Panc1 (cell line): Measurements from ENCODE around the gene APOE. TPM values are rescaled to one million over a fixed set of nuclear protein-coding genes. Genes with fewer than 3 reads are reported as not detected.

Source experiments
- ATAC-seq: fragments of 200-7000 bp; cut with Tn5 transposase; 2 replicates; pipeline ENCODE4 v1.9.1; 2020; ENCODE audit warnings: mild to moderate bottlenecking, moderate library complexity
- BruUV-seq: library from RNA; stranded (reverse); fragments of 400-500 nt; replicated peaks from 2 replicates; lab custom pipeline; 2021; lab: Mats Ljungman, UMichigan
- CTCF ChIA-PET: fragments of 300-600 bp; sonication (Branson Sonifier 250); formaldehyde crosslinking; loops from one replicate; lab custom pipeline; 2022; ENCODE audit warnings: antibody characterized with exemption; lab: Charles Lee
- POLR2A ChIA-PET: fragments of 300-600 bp; sonication (Branson Sonifier 250); formaldehyde crosslinking; loops from one replicate; lab custom pipeline; 2022; ENCODE audit warnings: antibody characterized with exemption; lab: Charles Lee
- DNase-seq: peaks from one replicate; pipeline ENCODE4 v3.0.0-alpha.2; 2010; ENCODE audit warnings: low read depth, low spot score
- H3K27ac ChIP-seq: 2 replicates; pipeline ENCODE4 v1.5.1; 2011; ENCODE audit warnings: mild to moderate bottlenecking, low read length, inconsistent platforms
- H3K27me3 ChIP-seq: fragments of 200-500 bp; sonication (Bioruptor generic); 2 replicates; pipeline ENCODE4 v1.6.0; 2014; ENCODE audit warnings: low read length, inconsistent platforms; ENCODE audit not compliant: control insufficient read depth, insufficient read depth
- H3K36me3 ChIP-seq: fragments of 200-500 bp; sonication (Bioruptor generic); 2 replicates; pipeline ENCODE4 v1.5.1; 2014; ENCODE audit warnings: inconsistent platforms, mild to moderate bottlenecking, low read length, moderate library complexity; ENCODE audit not compliant: control insufficient read depth, insufficient read depth
- H3K4me1 ChIP-seq: 2 replicates; pipeline ENCODE4 v1.5.1; 2011; ENCODE audit warnings: inconsistent platforms, mild to moderate bottlenecking, low read length, moderate library complexity; ENCODE audit not compliant: control insufficient read depth, insufficient read depth
- H3K4me3 ChIP-seq, 2 experiments: 2 replicates each; pipeline ENCODE4 v1.5.1; 2011 to 2012; ENCODE audit warnings: low read depth in 2 of 2, low read length in 2 of 2, mild to moderate bottlenecking in 2 of 2, inconsistent platforms in 1 of 2, moderate library complexity in 1 of 2
- H3K9me3 ChIP-seq: fragments of 200-500 bp; sonication (Bioruptor generic); 2 replicates; pipeline ENCODE4 v1.5.1; 2014; ENCODE audit warnings: low read depth, mild to moderate bottlenecking, inconsistent platforms, low read length, moderate library complexity; ENCODE audit not compliant: control insufficient read depth, insufficient read depth
- POLR2AphosphoS5 ChIP-seq: IDR thresholded peaks from 2 replicates; pipeline ENCODE4 v1.6.1; 2012; ENCODE audit warnings: mild to moderate bottlenecking, low read depth, low read length, moderate library complexity
- SIN3A ChIP-seq: IDR thresholded peaks from 2 replicates; pipeline ENCODE4 v1.6.1; 2012; ENCODE audit warnings: low read depth, mild to moderate bottlenecking, low read length, moderate library complexity, borderline replicate concordance; ENCODE audit not compliant: insufficient read depth
- TCF7L2 ChIP-seq: IDR thresholded peaks from 2 replicates; pipeline ENCODE4 v1.6.1; 2011; ENCODE audit warnings: mild to moderate bottlenecking, low read depth, low read length, inconsistent platforms
- in situ Hi-C: cut with HindIII; loops from 2 replicates; pipeline ENCODE4 v1.10.0; 2016; ENCODE audit warnings: low sequenced_read_pairs, low pct_unique_long_range_greater_than_20kb
- intact Hi-C: fragments of 100-400 bp; cut with micrococcal nuclease; formaldehyde crosslinking; loops from one replicate; pipeline ENCODE4 v1.10.0; 2022; ENCODE audit not compliant: unreplicated experiment
- total RNA-seq: library from RNA; stranded (reverse); gene quantifications from one replicate; pipeline ENCODE4 v1.2.1, GENCODE V29; 2021; ENCODE audit not compliant: unreplicated experiment
- TF ChIP-seq, protein P1 (sequence below): fragments of 450-650 bp; IDR thresholded peaks from 2 replicates; pipeline ENCODE4 v1.5.1; 2017; ENCODE audit warnings: mild to moderate bottlenecking
- TF ChIP-seq, protein P2 (sequence below), 2 experiments: IDR thresholded peaks; 2 replicates each; pipeline ENCODE4 v1.6.1; 2011 to 2012; ENCODE audit warnings: low read depth in 2 of 2, control low read depth in 1 of 2, low read length in 1 of 2, mild to moderate bottlenecking in 1 of 2, moderate library complexity in 1 of 2; ENCODE audit not compliant: insufficient read depth in 1 of 2

The APOE gene
- total RNA-seq, 1 experiment from 2014 or later = 780 TPM

DNA sequence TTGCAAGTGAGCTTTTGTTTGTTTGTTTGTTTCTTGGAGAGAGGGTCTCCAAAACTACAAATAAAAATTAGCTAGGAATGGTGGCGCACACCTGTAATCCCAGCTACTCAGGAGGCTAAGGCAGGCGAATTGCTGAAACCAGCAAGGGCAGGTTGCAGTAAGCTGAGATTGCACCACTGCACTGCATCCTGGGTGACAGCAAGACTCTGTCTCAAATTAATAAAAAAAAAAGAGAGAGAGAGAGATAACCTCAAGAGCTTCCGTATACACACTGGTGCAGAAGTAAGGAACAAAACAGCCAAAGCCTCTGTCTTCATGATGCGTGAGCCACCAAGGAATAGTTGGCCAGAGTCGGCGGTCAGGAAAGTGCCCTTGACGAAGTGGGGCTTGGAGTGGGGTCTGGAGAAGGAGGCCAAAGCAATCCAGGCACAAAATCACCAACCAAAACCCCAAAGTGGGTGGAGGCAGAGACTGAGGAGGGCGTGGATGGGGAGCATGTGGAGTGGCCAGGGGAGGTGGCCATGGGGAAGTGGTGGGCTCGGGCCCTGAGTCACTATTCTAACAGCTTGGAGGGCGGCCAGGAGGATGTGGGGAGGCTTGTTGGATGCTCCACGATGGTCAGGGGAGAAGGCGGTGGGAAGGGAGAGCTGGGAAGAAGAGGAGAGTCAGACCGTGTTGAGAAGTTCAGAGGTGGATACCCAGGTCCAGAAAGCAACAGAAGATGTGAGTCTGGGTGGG is 35.7 kb upstream of the APOE start:
- ATAC-seq (no peak), DNase-seq (no peak)
- no TSS peak for BruUV-seq
- in situ Hi-C loops = no loop called here
- TF ChIP-seq SIN3A (no peak), POLR2AphosphoS5 (no peak), TCF7L2 (no peak)
- TF ChIP-seq, protein P1, sequence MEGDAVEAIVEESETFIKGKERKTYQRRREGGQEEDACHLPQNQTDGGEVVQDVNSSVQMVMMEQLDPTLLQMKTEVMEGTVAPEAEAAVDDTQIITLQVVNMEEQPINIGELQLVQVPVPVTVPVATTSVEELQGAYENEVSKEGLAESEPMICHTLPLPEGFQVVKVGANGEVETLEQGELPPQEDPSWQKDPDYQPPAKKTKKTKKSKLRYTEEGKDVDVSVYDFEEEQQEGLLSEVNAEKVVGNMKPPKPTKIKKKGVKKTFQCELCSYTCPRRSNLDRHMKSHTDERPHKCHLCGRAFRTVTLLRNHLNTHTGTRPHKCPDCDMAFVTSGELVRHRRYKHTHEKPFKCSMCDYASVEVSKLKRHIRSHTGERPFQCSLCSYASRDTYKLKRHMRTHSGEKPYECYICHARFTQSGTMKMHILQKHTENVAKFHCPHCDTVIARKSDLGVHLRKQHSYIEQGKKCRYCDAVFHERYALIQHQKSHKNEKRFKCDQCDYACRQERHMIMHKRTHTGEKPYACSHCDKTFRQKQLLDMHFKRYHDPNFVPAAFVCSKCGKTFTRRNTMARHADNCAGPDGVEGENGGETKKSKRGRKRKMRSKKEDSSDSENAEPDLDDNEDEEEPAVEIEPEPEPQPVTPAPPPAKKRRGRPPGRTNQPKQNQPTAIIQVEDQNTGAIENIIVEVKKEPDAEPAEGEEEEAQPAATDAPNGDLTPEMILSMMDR = no peak
- TF ChIP-seq, protein P2, sequence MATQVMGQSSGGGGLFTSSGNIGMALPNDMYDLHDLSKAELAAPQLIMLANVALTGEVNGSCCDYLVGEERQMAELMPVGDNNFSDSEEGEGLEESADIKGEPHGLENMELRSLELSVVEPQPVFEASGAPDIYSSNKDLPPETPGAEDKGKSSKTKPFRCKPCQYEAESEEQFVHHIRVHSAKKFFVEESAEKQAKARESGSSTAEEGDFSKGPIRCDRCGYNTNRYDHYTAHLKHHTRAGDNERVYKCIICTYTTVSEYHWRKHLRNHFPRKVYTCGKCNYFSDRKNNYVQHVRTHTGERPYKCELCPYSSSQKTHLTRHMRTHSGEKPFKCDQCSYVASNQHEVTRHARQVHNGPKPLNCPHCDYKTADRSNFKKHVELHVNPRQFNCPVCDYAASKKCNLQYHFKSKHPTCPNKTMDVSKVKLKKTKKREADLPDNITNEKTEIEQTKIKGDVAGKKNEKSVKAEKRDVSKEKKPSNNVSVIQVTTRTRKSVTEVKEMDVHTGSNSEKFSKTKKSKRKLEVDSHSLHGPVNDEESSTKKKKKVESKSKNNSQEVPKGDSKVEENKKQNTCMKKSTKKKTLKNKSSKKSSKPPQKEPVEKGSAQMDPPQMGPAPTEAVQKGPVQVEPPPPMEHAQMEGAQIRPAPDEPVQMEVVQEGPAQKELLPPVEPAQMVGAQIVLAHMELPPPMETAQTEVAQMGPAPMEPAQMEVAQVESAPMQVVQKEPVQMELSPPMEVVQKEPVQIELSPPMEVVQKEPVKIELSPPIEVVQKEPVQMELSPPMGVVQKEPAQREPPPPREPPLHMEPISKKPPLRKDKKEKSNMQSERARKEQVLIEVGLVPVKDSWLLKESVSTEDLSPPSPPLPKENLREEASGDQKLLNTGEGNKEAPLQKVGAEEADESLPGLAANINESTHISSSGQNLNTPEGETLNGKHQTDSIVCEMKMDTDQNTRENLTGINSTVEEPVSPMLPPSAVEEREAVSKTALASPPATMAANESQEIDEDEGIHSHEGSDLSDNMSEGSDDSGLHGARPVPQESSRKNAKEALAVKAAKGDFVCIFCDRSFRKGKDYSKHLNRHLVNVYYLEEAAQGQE (IDR thresholded peaks at IDR 0.05; ENCODE audit: insufficient read depth in 1 of 2, low read depth in 2 of 2, low read length in 1 of 2) = no peak
- H3K36me3 ChIP-seq = peaks cover 2% of the 10 kb centered on the region; the same call in 1 of the 2 replicates
- H3K27me3 ChIP-seq = no peaks in the 10 kb centered on the region
- no peaks in the 10 kb centered on the region for H3K9me3 ChIP-seq
- intact Hi-C loops = no loop called here
- no peak overlapping the region for H3K4me3 ChIP-seq
- H3K4me1 ChIP-seq = no peaks in the 10 kb centered on the region
- H3K27ac ChIP-seq = no peak overlapping the region
- ChIA-PET CTCF (interaction anchor here (0.6 kb wide), 1 partner anchor 20 kb away, joined by 3 read pairs; no protein-coding TSS in a partner anchor), POLR2A (no interaction called here)

DNA sequence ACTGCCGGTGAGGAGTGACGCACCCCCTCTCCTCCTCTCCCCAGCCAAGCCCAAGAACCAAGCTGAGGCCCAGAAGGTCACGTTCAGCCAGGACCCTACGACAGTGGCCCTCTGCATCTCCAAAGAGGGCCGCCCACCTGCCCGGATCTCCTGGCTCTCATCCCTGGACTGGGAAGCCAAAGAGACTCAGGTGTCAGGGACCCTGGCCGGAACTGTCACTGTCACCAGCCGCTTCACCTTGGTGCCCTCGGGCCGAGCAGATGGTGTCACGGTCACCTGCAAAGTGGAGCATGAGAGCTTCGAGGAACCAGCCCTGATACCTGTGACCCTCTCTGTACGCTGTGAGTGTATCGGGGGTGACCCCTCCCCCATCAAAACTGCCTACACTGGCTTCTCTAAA is 33.8 kb upstream of the APOE start:
- CTCF ChIA-PET = no interaction called here
- no peaks in the 10 kb centered on the region; the same call in 1 of the 2 replicates for H3K36me3 ChIP-seq
- BruUV-seq = no TSS peak

More for the DNA sequence above, 33.8 kb upstream of the APOE start:
- no peak overlapping the region for H3K4me3 ChIP-seq
- no peaks in the 10 kb centered on the region for H3K27me3 ChIP-seq
- no peak for DNase-seq
- H3K9me3 ChIP-seq = no peaks in the 10 kb centered on the region
- TF ChIP-seq TCF7L2 = no peak
- TF ChIP-seq POLR2AphosphoS5 = no peak
- no peak for TF ChIP-seq SIN3A
- TF ChIP-seq, protein P2 (IDR thresholded peaks at IDR 0.05; ENCODE audit: insufficient read depth in 1 of 2, low read depth in 2 of 2, low read length in 1 of 2) = no peak
- TF ChIP-seq, protein P1 = no peak
- in situ Hi-C loops = no loop called here
- intact Hi-C loops = no loop called here
- POLR2A ChIA-PET = no interaction called here
- no peak overlapping the region for H3K27ac ChIP-seq
- H3K4me1 ChIP-seq = peaks cover 14% of the 10 kb centered on the region; the same call in 1 of the 2 replicates
- no peak for ATAC-seq
